ENCODE measurements around the gene WDFY2. TPM values are rescaled to one million over a fixed set of nuclear protein-coding genes. Genes with fewer than 3 reads are reported as not detected.

The WDFY2 gene
- polyA plus RNA-seq, 1 donor from 2014 or later: 5.3 TPM

DNA sequence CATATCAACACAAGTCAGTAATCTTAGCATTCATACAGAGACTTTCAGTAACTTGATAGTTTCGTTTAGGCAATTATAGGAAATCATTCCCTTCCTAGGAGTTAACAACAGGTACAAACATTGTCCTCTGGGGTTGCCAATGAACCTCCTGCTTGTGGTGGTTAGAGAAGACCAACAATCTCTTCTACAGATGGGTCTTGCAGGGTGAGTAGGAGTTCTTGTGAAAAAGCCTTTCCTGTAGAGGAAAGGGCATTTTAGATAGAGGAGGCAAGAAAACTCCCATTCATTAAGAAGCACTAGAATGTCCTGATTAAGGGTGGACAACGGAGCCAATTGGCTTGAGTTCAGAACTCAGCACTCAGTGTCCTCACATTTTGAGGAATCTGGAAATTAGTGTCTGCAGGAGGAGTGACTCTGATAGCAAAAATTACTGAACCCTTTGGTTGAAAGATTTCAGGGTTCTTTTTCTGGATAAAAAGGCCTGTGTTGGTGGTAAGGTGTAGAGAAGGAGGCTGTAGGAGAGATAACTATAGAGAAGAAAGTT lies 4.2 kb downstream of the WDFY2 start:
- Histone ChIP-seq H3K36me3 (ENCODE audit: insufficient read depth, low read length) (no peaks in the 10 kb centered on the region), H2AFZ (ENCODE audit: low read depth, low read length) (no peak overlapping the region), H3K27me3 (ENCODE audit: insufficient read depth, low read depth, low read length) (no peaks in the 10 kb centered on the region), H3K4me3 (ENCODE audit: low read length) (no peak overlapping the region), H3K27ac (ENCODE audit: low read length) (no peak overlapping the region), H4K20me1 (ENCODE audit: insufficient read depth) (no peaks in the 10 kb centered on the region), H3K9ac (ENCODE audit: low read length) (no peak overlapping the region), H3F3A (ENCODE audit: insufficient read depth, low read length, poor library complexity, severe bottlenecking) (no peaks in the 10 kb centered on the region), H3K79me2 (replicated peaks; ENCODE audit: insufficient read depth, low read length) (peaks cover 59% of the 10 kb centered on the region), H3K9me3 (ENCODE audit: low read length) (no peaks in the 10 kb centered on the region), H3K9me2 (ENCODE audit: insufficient read depth, low read length) (no peaks in the 10 kb centered on the region), H3K4me2 (ENCODE audit: low read length) (no peak overlapping the region)
- TF ChIP-seq RAD21 (conservative IDR thresholded peaks at IDR 0.05) (no peak), SMC3 (conservative IDR thresholded peaks at IDR 0.05; ENCODE audit: poor library complexity) (no peak), TAF1 (IDR thresholded peaks at IDR 0.05; ENCODE audit: low read depth) (no peak), EZH2 (IDR thresholded peaks at IDR 0.05; ENCODE audit: borderline replicate concordance, insufficient read depth, low read length, poor library complexity, severe bottlenecking) (no peak), POLR2AphosphoS5 (IDR thresholded peaks at IDR 0.05) (no peak), MXI1 (conservative IDR thresholded peaks at IDR 0.05; ENCODE audit: poor library complexity, severe bottlenecking) (no peak), EP300 (conservative IDR thresholded peaks at IDR 0.05; ENCODE audit: poor library complexity, severe bottlenecking) (no peak)
- TF ChIP-seq, protein P1, sequence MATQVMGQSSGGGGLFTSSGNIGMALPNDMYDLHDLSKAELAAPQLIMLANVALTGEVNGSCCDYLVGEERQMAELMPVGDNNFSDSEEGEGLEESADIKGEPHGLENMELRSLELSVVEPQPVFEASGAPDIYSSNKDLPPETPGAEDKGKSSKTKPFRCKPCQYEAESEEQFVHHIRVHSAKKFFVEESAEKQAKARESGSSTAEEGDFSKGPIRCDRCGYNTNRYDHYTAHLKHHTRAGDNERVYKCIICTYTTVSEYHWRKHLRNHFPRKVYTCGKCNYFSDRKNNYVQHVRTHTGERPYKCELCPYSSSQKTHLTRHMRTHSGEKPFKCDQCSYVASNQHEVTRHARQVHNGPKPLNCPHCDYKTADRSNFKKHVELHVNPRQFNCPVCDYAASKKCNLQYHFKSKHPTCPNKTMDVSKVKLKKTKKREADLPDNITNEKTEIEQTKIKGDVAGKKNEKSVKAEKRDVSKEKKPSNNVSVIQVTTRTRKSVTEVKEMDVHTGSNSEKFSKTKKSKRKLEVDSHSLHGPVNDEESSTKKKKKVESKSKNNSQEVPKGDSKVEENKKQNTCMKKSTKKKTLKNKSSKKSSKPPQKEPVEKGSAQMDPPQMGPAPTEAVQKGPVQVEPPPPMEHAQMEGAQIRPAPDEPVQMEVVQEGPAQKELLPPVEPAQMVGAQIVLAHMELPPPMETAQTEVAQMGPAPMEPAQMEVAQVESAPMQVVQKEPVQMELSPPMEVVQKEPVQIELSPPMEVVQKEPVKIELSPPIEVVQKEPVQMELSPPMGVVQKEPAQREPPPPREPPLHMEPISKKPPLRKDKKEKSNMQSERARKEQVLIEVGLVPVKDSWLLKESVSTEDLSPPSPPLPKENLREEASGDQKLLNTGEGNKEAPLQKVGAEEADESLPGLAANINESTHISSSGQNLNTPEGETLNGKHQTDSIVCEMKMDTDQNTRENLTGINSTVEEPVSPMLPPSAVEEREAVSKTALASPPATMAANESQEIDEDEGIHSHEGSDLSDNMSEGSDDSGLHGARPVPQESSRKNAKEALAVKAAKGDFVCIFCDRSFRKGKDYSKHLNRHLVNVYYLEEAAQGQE (IDR thresholded peaks at IDR 0.05; ENCODE audit: borderline replicate concordance): no peak
- TF ChIP-seq, protein P2, sequence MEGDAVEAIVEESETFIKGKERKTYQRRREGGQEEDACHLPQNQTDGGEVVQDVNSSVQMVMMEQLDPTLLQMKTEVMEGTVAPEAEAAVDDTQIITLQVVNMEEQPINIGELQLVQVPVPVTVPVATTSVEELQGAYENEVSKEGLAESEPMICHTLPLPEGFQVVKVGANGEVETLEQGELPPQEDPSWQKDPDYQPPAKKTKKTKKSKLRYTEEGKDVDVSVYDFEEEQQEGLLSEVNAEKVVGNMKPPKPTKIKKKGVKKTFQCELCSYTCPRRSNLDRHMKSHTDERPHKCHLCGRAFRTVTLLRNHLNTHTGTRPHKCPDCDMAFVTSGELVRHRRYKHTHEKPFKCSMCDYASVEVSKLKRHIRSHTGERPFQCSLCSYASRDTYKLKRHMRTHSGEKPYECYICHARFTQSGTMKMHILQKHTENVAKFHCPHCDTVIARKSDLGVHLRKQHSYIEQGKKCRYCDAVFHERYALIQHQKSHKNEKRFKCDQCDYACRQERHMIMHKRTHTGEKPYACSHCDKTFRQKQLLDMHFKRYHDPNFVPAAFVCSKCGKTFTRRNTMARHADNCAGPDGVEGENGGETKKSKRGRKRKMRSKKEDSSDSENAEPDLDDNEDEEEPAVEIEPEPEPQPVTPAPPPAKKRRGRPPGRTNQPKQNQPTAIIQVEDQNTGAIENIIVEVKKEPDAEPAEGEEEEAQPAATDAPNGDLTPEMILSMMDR (IDR thresholded peaks at IDR 0.05; ENCODE audit: poor library complexity, severe bottlenecking): no peak

DNA sequence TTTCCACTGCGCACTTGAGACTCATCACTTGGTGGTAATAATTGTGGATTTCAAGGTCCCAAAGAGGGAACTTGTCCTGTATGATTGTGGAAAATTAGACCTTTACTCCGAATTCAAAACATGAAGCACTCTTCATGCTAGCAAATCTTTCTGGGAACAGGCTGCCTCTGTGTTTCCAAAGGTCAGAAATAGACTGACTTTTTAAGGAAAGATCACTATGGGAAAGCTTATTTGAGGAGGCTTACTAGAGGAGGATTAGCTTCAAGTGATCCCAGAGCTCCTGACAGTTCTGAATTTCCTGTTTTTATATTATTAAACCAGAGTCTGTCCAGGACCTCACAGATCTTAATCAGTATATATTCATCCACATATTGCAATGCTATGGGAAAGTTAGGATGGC lies 5.5 kb downstream of the WDFY2 start:
- Histone ChIP-seq H3K4me2 (ENCODE audit: low read length) (no peak overlapping the region), H3F3A (ENCODE audit: insufficient read depth, low read length, poor library complexity, severe bottlenecking) (no peaks in the 10 kb centered on the region), H3K36me3 (ENCODE audit: insufficient read depth, low read length) (no peaks in the 10 kb centered on the region), H3K27ac (ENCODE audit: low read length) (no peak overlapping the region), H2AFZ (ENCODE audit: low read depth, low read length) (no peak overlapping the region), H3K27me3 (ENCODE audit: insufficient read depth, low read depth, low read length) (no peaks in the 10 kb centered on the region), H3K79me2 (replicated peaks; ENCODE audit: insufficient read depth, low read length) (peaks cover 70% of the 10 kb centered on the region), H3K9me3 (ENCODE audit: low read length) (no peaks in the 10 kb centered on the region), H3K9me2 (ENCODE audit: insufficient read depth, low read length) (no peaks in the 10 kb centered on the region), H4K20me1 (ENCODE audit: insufficient read depth) (no peaks in the 10 kb centered on the region), H3K4me3 (ENCODE audit: low read length) (no peak overlapping the region), H3K9ac (ENCODE audit: low read length) (no peak overlapping the region)
- TF ChIP-seq TAF1 (IDR thresholded peaks at IDR 0.05; ENCODE audit: low read depth) (no peak), MXI1 (conservative IDR thresholded peaks at IDR 0.05; ENCODE audit: poor library complexity, severe bottlenecking) (no peak), POLR2AphosphoS5 (IDR thresholded peaks at IDR 0.05) (no peak), RAD21 (conservative IDR thresholded peaks at IDR 0.05) (no peak), SMC3 (conservative IDR thresholded peaks at IDR 0.05; ENCODE audit: poor library complexity) (no peak), EP300 (conservative IDR thresholded peaks at IDR 0.05; ENCODE audit: poor library complexity, severe bottlenecking) (no peak), EZH2 (IDR thresholded peaks at IDR 0.05; ENCODE audit: borderline replicate concordance, insufficient read depth, low read length, poor library complexity, severe bottlenecking) (no peak)
- TF ChIP-seq, protein P2 (IDR thresholded peaks at IDR 0.05; ENCODE audit: poor library complexity, severe bottlenecking): no peak
- TF ChIP-seq, protein P1 (IDR thresholded peaks at IDR 0.05; ENCODE audit: borderline replicate concordance): no peak
